Inferior parietal cortex (tissue), 1 donor: ENCODE measurements around the gene FHDC1.
A peak's percentile ranks its signal among the peaks of the same experiment; 100 is the strongest.

ENCODE experiments used
- DNase-seq: peaks from one replicate; pipeline ENCODE4 v3.0.0-alpha.2; 2016; ENCODE audit errors: extremely low spot score

FHDC1 gene

DNA sequence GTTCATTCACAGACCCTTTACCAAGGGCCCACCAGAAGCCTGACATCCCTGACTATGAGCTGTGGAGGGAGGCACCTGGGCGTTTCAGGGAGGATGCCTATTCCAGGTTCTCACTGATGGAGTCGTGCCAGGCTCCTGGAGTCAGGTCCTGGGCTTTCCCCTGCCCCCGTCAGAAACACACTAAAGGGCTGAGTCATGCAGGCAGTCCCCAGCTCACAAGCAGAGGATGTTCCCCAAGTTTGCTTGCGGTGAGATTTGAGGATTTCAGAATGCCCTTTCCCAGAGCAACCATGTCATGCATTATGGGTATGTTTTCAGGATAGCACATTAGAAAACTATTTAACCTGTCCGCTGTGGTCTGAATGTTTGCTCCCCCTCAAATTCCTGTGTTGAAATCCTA is 45.2 kb downstream of the FHDC1 start:
- no peak for DNase-seq

DNA sequence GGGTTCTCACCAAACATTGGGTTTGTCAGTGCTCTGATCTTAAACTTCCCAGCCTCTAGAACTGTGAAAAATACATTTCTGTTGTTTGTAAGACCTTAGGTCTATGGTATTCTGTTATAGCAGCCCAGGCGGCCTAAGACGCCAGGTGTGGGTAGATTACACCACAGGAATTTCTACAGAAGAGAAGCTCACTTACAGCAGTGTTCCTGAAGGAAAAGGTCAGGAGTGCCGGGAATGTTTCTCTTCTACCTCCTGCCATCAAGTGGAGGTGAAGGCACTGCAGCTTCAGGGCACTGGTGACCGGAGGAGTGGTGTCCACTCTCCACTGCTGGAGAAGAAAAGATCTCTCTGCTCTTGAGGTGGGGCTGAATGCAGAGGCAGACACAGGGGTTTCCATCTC is 45.7 kb downstream of the FHDC1 start:
- DNase-seq: no peak

DNA sequence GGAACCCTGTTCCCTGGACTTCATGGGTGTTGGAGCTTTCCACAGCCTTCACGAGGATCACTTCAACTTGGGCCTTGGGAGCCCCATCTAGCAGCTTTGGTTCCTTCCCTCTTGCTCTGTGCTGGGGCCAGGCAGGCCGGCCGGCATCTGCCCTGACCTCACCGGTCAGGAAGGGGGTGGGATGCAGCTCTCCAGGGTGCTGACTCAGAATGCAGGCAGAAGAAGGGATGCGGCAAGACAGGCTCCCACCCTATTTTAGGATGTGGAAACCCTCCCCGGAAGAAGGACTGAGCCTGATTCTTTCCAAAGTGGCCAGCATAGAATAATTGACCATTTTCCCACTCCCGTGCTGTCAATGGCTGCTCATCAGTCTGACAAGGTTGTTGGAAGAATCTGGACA is 47.1 kb downstream of the FHDC1 start:
- no peak for DNase-seq

DNA sequence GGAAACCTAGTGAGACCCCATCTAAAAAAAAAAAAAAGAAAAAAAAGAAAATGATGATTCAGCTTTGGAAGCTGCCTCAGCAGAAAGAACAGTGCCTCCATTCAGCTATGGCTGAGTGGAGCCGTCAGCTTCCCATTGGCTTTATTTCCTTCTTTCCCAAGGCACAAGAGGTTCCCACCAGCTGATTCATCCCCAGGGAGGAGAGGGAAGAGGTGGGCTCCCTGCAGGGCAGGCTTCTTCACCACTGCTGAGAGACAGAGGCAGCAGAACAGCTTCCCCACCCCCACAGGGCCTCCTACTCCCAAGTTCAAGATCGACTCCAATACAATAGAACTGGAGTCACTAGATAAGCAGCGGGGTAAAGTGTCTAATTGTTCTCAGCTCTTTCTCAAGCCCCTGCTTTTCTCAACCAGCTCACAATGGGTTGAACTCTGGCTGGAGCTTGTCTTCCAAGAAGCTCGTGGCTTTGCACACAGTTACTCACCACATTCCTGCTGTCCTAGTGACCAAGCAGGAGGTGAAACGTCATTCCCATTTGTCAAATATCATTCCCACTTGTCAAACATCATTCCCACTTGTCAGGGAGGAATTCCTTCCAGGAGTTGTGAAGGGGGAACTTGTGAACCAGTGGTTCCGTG is 47.8 kb downstream of the FHDC1 start:
- no peak for DNase-seq

DNA sequence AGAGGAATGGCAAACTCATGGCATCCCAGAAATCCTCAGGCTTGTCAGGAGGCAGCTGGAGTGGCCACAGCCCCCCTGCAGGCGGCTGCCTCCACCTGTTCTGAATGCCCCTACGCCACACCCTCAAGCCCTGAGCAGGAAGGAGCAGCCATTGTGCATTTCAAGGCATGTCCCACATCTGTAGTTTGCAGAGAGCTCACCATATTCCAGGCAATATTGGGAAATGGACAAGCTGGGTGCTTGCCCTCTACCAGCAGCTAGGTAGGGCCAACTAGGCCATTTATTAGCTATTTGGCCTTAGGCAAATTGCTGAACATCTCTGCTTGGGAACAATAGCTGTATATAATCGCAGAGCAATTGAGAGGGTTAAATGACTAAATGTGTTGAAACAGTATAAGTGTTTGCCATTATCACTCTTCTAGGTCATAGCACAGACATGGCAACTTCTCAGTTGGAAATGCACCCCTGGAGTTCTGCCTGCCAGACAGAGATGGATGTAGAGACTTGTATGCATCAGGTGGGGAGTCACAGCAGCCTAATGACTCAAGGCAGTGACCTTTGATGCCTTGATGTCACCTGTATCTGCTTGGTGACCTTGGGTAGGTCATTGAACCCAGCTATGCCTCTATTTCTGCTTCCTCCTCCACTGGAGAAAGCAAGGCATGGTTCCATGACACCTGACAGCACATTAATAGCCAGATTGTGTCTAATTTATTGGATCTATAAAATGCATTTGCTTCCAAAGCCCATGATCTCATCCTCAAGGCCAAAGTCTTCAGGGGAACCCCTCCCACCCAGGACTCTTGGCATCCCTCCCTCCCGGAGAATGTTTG is 52.8 kb downstream of the FHDC1 start:
- DNase-seq: no peak

DNA sequence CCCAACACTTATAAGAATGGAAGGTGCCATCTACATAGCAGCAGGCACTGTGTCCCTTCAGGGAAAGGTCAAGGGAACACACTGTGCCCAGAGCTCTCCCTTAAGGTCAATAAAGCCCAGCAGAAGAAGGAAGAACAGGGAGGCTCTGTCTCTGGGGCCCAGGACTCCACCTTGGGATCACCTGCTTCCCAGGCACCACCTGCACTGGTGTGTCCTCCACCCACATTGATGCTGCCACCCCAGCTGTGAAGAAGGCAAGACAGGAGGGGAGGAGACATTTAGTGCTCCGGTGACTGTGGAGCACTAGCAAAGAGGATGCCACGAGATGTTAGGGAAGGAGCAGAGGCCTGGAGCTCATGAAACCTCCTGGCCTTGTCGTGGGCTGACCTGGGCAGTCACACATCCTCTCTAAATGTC is 53.4 kb downstream of the FHDC1 start:
- no peak for DNase-seq

DNA sequence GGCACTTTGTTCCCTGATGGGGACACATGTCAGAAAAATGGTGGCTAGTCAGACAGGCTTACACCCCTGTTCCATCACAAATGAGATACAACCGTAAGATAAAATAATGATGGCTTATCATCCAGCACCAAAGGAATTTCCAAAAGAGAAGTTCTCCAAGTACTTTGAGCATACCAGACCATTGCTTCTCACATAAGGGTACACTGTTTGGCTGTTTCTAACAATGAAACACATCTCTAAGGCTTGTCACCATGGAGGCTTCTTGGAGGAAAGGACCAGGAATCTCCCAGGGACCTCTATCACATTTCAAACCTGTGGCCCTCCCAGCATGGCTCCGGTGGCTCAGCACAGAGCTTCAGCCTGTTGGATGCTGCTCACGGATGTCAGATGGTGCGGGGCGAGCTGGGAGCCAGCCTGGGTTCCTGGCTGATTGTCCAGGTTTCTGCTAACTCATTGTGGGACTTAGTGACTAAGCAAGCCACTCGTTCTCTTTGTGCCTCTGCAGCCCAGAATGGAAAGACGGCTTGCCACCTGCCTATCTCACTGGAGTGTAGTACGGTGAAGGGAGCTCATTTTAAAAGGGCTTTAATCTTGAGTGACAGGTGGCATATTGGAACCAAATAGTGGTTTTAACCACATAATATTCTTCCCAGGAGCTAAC is 54.5 kb downstream of the FHDC1 start:
- peak; percentile 14 for DNase-seq

DNA sequence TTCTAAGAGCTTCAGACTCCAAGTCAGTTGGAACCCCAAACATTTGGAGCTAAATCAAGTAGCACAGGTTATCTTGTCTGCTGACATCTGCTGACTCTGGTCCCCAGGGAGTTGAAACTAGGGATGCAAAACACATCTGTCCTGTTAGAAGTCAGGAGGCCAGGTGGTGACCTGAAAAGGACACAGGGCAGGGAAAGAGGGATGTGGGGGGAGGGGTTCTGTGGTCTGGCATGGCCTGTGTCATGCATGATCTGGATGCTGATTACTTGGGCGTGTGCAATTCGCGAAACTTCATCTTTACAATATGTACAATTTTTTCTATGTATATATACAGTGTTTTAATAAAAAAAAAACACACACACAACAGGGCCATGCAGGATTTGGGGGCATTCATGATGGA is 55.3 kb downstream of the FHDC1 start:
- no peak for DNase-seq

DNA sequence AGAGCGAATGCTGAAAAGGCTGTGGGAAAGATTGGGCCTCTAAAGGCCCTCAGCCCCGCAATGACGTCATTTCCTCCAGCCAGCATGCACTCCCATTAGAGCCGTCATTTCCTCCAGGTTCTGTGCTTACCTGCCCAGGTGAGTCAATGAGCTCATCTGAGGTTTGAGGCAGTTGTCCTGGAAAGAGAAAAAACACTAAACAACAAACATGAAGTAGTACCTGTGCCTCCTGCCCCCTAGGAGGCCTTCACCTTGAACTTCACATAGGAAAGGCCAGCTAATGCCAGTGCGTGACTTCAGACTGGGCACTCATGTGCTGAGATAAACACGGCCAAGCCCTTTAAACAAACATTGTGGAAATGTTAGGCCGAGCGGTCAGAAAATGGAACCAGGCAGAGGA is 55.9 kb downstream of the FHDC1 start:
- no peak for DNase-seq

DNA sequence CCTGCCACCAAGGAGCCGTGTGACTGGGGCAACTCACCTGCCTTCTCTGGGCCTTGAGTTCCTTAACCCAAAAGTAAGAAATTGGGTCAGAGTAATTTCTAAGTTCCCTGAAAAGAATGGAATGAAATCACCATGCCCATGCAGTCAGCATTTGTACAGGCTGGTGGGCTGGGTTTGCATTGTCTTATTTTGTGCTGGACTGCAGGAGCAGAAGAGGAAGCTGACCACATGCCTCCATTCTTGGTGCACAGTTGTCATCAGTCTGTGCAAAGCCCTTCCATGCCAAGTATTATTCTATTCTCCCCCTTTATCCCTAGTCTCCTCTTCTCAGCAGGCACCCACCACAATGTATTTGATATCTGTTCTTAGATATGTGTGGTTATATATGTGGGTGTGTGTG is 56.3 kb downstream of the FHDC1 start:
- no peak for DNase-seq

DNA sequence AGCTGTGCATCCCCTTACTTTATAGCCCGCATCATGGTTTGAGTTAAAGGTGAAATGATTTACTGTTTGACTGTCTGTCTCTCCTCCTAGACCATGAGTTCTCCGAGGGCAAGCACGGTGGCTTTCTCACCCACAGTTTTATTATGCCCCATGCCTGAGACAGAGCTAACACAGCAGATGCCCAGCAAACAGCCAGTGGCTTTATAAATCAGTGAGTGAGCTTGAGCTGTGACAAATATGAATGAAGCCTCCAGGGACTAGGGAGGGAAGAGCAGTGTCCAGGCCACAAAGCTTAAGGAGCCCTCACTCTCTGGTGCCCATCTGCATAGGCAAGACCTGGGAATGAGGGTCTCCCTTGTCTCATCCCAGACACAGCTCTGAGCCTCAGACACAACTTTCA is 57.9 kb downstream of the FHDC1 start:
- no peak for DNase-seq

DNA sequence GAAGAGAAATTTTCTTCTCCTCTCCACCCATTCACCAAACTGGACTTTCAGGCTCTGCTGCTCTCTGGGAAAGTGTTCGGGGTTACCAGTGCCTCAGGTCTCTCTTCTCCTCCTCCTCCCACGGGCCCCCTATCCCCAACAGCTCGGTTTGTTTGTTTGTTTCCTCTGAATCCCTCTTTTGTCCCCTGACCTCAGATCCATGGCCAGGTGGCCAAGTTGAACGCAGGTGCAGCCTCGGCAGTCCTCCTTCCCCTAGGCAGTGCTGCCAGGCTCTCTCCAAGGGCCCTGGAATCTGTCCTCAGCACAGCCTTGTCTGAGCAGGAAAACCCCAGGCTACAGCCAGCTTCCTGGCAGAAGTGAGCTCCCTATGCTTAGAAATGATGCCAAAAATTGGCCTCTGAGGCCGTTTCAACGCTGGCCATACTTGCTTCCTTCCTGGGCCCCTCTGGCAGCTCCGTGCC is 60.0 kb downstream of the FHDC1 start:
- DNase-seq: no peak

DNA sequence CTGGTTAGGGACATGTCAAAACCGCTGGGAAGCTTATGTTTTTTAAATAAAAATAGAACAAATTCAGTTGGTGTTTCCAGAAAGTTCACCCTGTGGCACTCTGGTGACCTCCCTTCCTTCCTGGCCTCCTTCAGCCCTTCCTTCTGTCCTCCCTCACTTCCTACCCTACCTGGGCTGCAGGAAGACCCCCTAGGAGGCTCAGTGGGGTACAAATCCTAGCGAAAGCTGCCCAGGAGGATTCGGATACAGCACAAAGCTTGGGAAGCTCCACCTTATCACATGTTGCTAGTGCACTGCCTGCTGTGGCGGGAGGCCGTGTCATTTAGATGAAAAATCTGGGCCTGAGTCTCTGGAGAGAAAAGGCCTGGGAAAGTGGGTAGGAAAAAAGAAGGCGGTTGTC is 60.5 kb downstream of the FHDC1 start:
- DNase-seq: no peak

DNA sequence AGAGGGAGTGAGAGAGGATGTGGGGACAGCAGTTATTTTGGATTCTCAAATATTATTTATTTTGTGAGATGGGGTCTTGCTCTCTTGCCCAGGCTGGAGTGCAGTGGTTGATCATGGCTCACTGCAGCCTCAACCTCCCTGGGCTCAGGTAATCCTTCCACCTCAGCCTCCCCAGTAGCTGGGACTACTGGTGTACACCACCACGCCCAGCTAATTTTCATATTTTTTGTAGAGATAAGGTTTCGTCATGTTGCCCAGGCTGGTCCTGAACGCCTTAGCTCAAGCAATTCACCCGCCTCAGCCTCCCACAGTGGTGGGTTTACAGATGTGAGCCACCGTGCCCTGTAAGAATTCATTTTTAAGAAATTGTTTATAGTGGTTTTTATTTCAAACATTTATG is 61.2 kb downstream of the FHDC1 start:
- DNase-seq: no peak

DNA sequence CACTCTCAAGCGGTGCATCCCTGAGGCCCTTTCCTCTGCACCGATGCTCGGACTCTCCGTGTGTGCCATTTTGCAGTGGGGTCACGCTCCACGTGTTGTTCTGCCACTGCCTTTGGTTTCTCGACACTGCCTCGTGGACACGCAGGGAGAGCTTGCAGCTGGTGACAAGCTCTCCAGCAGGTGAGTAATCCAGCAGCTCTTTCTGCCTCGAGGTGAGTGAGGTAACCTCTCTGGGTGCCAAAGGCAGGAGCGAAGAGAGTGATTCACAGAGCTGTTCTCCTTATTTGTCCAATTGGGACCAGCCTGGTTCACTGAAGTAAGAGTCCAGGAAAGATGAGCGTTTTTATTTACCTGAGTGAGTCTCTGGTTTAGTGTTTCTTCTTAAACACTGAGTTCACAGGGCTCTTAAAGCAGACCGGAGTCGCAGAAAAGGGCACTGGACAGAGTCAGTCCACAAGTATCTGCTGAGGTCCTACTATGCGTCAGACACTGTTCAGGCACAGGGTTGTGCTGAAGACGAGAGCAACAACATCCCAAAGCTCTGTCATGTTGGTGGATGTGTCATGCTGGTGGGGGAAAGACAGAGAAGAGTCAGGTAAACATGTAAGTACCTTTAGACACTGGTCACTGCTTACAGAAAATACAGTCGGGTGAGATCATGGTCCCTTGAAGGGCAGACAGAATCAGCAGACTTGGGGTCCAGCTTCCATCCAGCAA is 61.8 kb downstream of the FHDC1 start:
- DNase-seq: no peak

DNA sequence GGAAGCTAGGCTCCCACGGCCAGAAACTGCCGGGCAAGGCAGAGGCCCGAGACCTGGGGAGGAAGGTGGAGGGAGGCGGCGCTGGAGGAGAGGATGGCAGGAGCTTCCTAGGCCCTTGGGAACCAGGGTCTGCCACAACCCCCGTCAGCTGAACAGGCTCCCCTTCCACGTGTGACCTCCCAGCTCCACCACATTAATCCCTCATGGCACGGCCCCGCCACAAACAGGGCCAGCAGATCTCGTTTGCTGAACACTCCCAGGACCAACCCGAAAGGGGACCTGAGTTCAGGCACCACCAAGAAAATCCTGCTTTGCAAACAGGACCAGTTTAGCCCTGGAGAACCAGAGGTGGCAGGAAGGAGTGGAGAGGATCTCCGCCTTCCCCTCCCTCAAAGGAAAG is 62.7 kb downstream of the FHDC1 start:
- DNase-seq: no peak

DNA sequence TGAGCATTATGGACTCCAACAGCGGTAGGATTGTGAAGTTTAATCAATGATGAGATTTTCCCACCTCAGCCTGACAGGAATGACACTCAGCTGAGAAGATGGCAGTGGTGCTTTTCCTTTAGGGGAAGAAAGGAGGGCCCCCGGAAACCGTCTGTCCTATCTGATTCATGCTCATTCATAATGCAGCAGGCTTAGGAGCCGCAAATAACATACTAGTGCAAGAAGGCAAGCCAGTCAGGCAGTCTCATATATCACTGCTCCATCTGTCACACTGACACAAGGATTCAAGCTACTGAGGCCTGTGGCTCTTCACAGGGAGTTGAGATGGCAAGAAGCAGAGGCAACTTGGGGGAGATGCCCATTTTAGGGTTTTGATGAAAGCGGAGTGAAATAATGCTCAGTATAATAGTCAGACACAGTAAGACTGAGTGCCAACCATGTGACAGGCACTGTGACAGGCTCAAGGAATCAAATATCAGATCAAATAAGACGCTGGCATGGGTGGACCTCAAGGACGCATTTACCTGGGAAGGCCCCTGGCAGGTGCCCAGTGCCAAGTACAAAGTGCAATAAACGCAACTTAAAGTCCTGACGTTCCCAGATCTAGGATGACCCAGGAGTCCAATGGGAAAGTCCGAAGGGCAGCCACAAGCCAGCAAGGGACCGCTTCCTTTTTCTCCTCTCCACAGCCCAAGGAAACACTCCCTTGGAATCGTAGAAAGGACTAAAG is 63.4 kb downstream of the FHDC1 start:
- no peak for DNase-seq

DNA sequence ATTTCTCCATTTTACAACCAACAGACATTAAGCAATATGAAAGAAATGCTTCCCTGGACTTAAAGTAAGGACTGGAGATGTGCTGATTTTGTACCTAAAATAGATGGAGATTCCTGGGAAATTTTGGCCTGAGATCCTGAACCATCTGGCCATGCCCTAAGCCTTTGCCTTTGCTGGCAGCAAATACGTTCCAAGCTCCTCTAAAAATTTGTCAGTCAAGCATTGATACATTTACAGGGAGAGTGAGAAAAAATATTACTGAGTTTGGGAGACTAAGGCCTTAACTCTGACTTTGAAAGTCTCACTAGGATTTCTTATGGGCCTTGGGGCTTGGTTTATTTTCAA is 63.9 kb downstream of the FHDC1 start:
- no peak for DNase-seq

DNA sequence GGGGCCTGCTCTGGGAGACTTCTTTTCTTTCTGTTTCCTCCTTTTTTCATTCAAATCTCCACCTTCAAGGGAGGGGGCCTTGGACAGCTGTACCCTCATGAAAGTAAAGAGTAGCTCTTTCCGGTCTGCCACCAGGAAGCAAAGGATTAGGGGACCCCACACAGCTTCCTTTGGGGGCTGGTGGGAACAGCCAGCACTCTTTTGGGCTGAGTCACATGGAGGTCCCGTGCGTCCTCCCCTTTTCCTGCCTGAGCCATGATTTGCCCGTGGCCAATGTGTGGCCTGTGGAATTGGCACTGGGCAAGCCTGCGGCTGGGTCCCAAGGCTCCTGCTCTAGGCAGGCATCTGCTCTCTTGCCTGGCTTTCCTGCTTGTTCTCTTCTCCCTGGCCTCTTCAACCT is 65.5 kb downstream of the FHDC1 start:
- no peak for DNase-seq

DNA sequence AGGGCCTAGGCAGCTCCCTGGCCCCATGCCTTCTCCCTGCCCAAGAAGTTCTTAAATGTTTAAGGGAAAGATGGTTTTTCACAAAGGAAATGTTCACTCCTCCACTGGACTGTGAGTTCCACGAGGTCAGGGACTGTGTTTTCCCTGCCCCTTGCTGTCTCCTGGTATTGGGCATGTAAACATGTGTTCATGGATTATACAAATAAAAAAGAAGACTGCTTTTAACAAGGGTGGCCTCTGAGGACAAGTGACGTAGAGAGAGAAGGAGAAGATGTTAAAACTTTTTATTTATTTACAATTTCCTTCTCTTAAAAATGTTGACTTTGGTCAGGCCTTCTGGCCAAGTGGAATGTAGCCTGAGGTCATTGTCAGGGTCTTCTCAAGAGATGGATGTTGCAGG is 66.0 kb downstream of the FHDC1 start:
- DNase-seq: no peak

DNA sequence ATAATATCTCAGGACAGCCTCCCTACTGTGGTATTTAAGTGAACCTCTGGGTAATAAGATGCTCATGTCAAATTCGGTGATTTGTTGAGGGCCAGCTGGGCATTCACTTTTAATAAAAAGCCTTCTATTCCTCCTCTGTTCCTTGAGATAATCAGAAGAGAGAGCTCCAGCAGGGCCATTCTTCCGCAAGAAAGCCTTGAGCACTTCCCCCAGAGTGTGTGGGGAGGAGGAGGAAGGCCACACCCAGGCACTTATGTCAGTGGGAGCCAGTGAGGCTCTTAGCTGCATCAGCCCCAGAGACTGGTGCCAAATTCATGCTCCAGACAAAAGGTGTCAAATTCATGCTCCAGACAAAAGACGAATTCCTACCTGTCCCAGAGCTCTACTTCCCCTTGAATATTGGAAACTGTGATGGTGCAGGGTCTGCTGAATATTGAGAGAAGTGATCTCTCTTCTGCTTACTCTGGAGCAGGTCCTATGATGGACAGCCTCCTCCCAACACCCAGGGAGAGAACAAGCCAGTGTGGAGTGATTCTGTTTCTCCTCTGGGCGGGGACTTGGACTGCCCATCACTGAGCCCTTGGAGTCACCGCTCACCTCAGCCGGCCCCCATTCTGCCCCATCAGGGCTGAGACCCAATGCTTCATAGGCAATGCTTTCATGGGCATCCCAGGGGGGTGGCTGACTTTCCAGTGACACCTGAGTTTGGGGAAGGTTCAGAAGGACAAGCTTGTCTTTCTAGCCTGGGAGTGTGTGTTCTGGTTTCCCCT is 68.1 kb downstream of the FHDC1 start:
- DNase-seq: no peak
